Activated CD8-positive, alpha-beta memory T cell treated with anti-CD3 and anti-CD28 coated beads for 36 hours (primary cell): ENCODE results near the gene ABCG4. TPM values are rescaled to one million over a fixed set of nuclear protein-coding genes. Genes with fewer than 3 reads are reported as not detected.
"Not testable (repeated sequence)": the region's sequence is repeated elsewhere in the genome, so short reads cannot be mapped to it uniquely, and the experiment has no call there.

Experiments
- CTCF ChIA-PET: fragments of 350-600 bp; sonication (Branson Sonifier 250); formaldehyde crosslinking; loops from one replicate; lab custom pipeline; 2021; ENCODE audit warnings: antibody characterized with exemption; lab: Charles Lee
- POLR2A ChIA-PET: fragments of 350-600 bp; sonication (Branson Sonifier 250); formaldehyde crosslinking; loops from one replicate; lab custom pipeline; 2021; ENCODE audit warnings: antibody characterized with exemption; lab: Charles Lee
- total RNA-seq, 2 experiments: library from RNA; stranded (reverse); gene quantifications; one replicate each; pipeline ENCODE4 v1.2.3, GENCODE V29; 2021

ABCG4 gene
- total RNA-seq, 2 experiments from 2014 or later = 0.08 TPM; not detected in 1

DNA sequence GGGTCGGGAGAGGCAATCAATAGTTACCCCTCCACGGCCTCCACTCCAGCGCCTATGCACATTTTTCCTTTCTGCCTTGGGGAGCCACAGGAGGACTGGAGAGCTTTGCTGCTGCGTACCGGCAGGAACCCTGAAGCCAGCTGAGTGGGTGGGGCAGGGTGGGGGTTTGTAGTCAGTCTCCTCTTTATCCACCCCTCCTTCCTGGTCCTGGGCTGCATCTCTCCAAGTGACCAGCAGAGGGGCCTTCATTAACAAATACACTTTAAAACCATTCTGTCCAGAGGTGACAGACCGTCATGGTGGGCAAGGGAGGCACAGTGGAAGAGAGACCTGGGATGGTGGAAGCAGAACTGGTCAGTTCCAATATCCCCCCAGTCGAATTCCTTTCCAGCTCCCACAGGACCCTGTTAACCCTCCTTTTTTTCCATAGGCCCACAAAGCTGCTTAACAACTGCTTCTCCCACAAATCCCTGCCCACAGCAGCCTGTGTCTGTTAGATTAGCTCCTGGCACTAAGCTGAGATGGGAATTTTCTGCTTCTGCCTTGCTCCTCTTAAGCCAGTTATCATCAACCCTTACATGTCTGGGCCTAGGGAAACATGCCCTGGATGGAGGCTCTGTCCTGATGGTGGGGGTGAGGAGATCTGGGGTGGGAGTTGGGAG lies 3.9 kb upstream of the ABCG4 start:
- CTCF ChIA-PET = no interaction called here
- POLR2A ChIA-PET = no interaction called here

DNA sequence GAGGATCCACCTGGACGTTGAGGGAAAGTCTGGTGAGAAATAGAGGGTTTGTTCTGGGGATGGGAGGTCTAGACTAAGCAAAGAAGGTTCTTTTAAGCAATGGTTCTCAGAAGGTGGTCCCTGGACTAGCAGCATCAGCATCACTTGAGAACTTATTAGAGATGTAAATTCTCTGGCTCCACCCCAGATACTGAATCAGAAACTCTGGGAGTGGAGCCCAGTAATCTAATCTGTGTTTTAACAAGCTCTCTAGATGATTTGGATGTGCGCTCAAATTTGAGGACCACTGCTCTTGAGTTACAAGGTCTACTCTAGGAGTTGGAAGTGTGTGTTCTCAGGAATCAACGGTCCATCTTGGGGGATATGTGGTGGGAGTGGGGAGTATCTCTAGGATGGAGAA lies 3.3 kb upstream of the ABCG4 start:
- ChIA-PET POLR2A (no interaction called here), CTCF (no interaction called here)

DNA sequence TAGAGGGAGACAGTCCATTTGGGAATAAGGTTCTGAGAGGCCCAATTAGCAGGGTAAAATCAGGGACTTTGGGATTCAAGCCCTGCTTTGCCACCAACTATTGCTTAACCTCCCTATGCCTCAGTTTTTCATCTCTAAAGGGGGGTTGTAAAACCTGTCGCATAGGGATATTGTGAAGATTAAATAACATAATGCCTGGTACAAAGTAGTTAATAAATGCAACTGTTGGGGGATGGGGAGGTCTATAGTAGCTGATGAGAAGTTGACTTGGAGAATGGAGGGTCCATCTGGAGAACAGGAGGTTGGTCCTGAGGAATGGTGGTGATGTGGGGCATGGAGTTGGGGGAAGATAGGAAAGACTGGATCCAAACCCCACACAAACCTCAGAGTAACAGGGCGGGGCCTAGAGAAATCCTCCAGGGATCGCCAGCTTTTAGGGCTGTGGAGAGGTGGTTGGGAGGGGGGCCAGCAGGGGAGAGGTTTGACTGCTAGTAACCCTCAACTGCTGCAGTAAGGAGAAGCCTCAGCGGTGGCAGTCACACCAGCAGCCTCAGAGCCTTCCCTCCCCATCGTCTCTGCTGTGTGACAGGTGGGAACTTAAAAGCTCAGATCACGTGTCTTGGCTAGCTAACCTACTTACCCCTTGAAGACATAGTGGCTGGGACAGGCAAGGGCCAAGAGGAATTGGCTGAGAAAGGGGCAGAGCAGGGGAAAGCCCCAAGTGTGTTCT lies 1.1 kb upstream of the ABCG4 start:
- POLR2A ChIA-PET = no interaction called here

DNA sequence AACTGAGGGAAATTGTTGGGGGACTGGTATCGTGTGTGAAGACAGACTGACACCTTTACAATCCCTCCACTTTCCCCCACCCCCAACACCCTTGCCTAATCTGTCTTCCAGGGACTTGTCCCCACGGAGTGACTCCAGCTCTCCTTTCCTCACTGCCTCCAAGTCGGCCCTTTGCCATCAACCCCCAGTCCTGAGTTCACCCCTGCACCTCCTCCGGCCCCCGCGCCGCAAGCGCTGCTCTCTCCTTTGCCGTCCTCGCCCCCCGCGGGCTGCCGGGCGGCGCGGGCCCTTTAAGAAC lies 183 bp upstream of the ABCG4 start:
- CTCF ChIA-PET = interaction anchor here (1.0 to 1.1 kb wide), 2 partner anchors 13 to 21 kb away, joined by 3 to 5 read pairs; no protein-coding TSS in a partner anchor
- POLR2A ChIA-PET = no interaction called here

More for the DNA sequence above, 1.1 kb upstream of the ABCG4 start:
- CTCF ChIA-PET = interaction anchor here (0.7 kb wide), 2 partner anchors 49 to 115 kb away, joined by 3 read pairs; no protein-coding TSS in a partner anchor

DNA sequence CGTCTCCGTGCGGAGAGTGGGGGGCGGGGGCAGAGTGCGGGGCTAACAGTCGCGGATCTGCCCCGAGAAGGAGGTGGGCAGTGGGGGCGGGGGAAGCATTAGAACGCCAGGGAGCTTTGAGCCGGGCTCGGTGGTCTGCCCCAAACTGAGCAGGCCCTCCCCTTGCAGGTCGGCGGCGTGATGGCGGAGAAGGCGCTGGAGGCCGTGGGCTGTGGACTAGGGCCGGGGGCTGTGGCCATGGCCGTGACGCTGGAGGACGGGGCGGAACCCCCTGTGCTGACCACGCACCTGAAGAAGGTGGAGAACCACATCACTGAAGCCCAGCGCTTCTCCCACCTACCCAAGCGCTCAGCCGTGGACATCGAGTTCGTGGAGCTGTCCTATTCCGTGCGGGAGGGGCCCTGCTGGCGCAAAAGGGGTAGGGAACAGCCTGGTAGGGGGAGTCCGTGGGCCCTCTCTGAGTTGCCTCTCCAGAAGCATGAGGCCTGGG lies 979 bp downstream of the ABCG4 start:
- CTCF ChIA-PET = interaction anchor here (1.1 to 1.3 kb wide), 2 partner anchors 10 kb away, joined by 3 to 5 read pairs; no protein-coding TSS in a partner anchor
- POLR2A ChIA-PET = no interaction called here

DNA sequence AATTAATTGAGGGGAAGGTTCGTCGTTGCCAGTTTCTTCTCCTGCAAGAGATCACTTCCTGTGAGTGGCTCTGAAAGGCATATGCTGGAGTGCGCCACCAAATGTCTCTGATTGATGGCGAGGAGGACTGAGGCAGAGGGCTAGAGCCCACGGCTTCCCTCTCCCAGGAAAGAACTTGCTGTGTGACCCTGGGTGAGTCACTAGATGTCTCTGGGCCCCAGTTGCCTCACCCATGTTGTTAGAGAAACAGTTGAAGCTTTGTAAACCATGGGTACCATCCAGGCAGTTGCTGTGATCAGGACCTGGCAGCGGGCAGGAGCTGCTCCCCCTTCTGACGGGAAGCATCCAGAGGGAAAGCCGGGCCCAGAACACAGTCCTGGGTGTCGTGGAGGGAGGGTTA lies 3.2 kb downstream of the ABCG4 start:
- POLR2A ChIA-PET = no interaction called here
- CTCF ChIA-PET = interaction anchor here (1.0 to 2.2 kb wide), 2 partner anchors 11 to 16 kb away, joined by 3 to 5 read pairs; no protein-coding TSS in a partner anchor

DNA sequence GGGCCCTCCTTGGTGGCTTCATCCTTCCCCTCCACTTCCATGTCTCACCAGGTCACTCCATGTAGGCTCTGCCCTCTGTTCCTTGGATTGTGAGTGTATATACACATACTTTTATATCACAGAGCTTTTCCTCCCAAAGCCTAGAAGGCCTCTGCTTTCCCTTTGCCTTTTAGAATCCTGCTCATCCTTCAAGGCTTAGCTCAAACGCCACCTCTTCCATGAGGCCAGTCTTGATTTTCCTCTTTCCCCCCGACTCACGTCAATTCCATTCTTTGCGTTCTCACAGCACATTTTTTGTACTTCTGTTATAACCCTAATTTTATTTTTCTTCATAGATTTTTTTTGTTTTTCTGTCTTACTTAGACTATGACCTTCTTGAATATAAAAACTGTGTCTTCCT lies 3.8 kb downstream of the ABCG4 start:
- ChIA-PET CTCF (interaction anchor here (0.9 to 2.2 kb wide), 2 partner anchors 12 to 172 kb away, joined by 3 to 5 read pairs; no protein-coding TSS in a partner anchor), POLR2A (no interaction called here)

DNA sequence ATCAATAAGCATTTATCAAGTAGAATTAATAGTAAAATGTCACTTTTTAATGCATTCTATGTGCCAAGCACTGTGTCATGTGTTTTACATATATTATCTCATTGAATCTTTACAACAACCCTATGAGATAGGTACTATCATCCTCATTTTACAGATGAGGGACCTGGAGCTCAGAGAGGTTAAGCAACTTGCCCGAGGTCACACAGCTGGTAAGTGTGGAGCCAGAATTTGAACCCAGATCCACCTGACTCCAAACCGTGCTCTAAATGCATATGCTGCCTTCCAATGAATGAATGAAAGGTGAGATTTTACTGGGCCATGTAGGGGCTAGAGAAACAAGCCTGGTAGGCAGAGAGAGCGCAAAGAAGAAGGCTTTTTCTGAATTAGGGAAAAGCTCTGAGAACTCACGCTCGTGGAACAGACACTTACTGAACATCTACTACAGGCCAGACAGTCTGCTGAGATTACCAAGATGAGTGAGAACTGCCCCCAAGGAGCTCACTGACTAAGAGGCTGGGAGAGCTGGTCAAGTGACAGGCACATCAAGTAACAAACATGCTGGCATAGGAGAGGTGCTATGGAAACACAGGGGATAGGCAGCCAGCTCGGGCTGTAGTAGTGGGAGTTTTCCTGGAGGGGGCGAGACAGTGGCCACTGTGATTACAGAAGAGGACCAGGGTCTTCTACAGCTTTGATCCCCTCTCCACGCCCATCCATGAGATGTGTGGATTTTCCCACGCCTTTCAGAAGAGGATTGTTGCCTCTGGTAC lies 4.4 kb downstream of the ABCG4 start:
- POLR2A ChIA-PET = no interaction called here
- CTCF ChIA-PET = interaction anchor here (0.9 to 2.2 kb wide), 3 partner anchors 13 to 171 kb away, joined by 3 to 5 read pairs (median 4); no protein-coding TSS in a partner anchor

DNA sequence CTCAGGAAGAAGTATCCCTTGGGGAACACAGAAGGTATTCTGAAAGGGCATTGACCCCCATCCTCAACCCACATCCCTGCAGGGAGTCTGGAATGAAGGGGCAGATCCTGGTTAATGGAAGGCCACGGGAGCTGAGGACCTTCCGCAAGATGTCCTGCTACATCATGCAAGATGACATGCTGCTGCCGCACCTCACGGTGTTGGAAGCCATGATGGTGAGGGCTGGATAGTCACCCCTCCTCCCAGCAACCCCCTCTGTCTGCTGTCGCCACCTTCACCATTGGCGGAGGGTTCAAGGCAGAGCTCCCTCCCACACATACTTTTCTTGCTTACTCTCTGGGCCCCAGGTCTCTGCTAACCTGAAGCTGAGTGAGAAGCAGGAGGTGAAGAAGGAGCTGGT lies 5.3 kb downstream of the ABCG4 start:
- CTCF ChIA-PET = interaction anchor here (0.6 to 1.7 kb wide), 2 partner anchors 20 to 184 kb away, joined by 4 read pairs; no protein-coding TSS in a partner anchor
- POLR2A ChIA-PET = no interaction called here

DNA sequence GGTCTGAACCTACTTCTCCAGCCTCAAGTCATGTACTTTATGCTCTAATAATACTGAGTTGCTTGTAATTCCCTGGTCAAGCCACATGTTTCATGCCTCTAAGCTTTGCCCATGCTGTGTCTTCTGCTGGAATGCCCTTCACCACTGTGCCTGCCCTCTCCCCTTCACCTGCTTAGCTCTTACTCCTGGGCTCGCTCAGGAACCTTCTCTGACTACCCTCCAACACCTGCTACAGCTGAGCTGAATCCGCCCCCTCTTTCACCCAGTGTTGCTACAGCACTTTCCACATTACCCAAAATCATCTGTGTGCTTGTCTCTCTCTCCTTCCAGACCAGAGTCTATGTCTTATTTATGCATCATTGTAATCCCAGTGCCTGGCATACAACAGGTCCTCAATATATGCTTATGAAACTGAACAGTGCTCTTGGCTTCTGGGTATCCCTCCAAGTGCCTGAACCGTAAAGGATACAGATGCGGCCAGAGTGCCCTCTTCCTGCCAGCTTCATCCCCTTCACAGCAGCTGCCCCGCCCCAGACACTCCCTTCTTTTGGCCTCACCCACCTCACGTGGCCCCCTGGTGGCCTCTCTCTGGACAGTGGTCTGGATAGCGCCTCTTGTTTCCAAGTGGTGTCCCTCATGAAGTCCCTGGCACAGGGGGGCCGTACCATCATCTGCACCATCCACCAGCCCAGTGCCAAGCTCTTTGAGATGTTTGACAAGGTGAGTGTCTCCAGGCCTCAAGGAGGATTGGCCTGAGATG lies 7.1 kb downstream of the ABCG4 start:
- CTCF ChIA-PET = no interaction called here
- POLR2A ChIA-PET = no interaction called here

DNA sequence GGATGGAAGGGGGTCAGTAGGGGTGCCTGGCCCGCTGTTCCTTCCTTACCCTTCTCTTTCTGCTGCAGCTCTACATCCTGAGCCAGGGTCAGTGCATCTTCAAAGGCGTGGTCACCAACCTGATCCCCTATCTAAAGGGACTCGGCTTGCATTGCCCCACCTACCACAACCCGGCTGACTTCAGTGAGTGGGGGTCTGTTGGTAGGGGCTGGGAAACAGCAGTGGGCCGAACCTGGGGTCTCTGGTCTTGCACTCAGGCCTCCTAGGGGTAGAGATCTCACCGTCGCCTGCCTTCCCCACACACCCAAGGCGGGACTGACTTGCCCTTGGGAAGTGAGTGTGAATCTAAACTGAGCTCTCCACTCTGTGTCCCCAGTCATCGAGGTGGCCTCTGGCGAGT lies 7.6 kb downstream of the ABCG4 start:
- POLR2A ChIA-PET = no interaction called here

DNA sequence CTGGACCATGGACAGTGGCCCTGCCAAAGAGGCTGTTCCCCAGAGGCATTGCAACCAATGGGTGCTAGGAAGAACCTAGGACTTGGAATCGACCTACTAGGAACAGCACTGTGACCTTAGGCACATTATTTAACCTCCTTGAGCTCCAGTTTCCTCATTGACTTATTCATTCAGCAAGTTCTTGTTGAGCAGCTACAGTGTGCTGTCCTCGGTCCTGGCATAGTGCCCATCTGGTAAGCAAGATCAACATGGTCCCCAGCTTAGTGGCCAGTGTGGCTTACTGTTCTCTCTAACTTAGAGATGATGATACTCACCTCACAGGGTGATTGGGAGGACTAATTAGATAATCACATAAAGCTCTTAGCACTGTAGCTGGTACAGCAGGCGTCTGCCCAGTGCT lies 8.2 kb downstream of the ABCG4 start:
- CTCF ChIA-PET = interaction anchor here (1.7 kb wide), 1 partner anchor 166 kb away, joined by 4 read pairs; no protein-coding TSS in a partner anchor
- POLR2A ChIA-PET = no interaction called here

More for the DNA sequence above, 7.6 kb downstream of the ABCG4 start:
- CTCF ChIA-PET = interaction anchor here (1.7 kb wide), 1 partner anchor 166 kb away, joined by 4 read pairs; no protein-coding TSS in a partner anchor

DNA sequence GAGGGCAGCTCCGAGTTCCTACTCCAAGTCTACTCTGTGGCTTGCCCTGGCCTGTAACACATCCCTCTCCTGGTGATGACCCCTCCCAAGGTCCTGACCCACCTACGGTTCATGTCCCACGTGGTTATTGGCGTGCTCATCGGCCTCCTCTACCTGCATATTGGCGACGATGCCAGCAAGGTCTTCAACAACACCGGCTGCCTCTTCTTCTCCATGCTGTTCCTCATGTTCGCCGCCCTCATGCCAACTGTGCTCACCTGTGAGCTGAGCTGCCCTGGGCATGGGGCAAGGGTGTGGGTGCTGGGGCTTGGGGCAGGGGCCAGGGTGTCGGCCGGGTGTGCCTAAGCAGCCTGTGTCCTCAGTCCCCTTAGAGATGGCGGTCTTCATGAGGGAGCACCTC lies 9.6 kb downstream of the ABCG4 start:
- CTCF ChIA-PET = interaction anchor here (1.7 kb wide), 1 partner anchor 164 kb away, joined by 4 read pairs; no protein-coding TSS in a partner anchor
- POLR2A ChIA-PET = no interaction called here

DNA sequence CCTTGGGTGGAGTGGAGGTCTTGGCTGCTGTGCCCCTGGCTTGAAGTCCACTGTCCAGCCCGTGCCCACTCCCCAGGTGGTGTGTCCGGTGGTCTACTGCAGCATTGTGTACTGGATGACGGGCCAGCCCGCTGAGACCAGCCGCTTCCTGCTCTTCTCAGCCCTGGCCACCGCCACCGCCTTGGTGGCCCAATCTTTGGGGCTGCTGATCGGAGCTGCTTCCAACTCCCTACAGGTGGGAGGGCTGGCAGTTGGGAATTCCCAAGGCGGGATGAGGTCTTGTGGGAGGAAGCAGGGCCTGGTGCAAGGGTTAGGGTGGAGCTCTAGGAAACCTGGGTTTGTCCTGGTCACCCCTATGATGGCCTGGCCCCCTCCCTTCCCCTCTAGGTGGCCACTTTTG lies 11.3 kb downstream of the ABCG4 start:
- ChIA-PET POLR2A (no interaction called here), CTCF (interaction anchor here (2.0 kb wide), 1 partner anchor 10 kb away, joined by 5 read pairs; no protein-coding TSS in a partner anchor)

DNA sequence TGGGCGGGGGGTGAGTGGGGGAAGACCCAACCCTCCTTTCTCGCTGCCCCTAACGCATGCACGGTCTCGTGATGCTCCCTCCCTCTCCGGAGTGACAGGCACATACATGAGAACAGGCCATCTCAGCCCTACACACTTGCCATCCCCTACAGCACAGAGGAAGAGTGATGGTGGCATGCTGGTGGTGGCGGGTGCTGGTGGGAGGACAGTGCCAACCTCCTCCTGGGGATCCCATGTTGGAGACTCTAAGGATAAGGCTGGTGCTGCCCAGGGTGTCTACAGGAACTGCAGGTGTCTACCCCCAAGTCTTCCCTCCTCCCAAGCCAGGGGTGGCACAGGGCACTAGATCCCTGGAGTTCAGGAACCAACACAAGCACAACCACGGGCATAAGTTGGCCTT lies 13.0 kb downstream of the ABCG4 start:
- ChIA-PET CTCF (no interaction called here), POLR2A (no interaction called here)

DNA sequence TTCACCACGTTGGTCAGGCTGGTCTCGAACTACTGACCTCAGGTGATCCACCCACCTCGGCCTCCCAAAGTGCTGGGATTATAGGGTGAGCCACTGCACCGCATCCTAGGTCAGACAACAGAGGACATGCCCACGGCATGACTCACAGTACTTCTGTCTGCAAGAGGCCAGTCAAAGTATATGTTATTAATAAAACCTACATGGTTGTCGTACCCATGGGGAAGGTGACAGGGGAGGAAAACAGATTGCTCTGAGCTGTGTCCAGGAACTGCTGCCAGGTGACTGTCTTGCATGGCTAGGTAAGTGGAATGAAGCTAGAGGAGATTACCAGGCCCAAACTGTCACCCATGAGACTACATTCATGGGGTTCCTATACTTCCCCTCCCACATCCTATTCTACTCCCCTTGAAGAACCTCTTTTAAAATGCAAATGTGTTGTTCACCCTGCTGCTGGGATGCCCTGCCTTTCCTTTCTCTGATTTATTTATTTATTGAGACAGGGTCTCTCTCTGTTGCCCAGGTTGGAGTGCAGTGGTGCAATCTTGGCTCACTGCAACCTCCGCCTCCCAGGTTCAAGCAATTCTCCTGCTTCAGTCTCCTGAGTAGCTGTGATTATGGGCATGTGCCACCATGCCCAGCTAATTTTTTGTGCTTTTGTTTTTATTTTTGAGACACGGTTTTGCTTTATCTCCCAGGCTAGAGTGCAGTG lies 17.7 kb downstream of the ABCG4 start:
- CTCF ChIA-PET = interaction anchor here (0.8 to 1.0 kb wide), 2 partner anchors 31 to 32 kb away, joined by 3 to 4 read pairs; no protein-coding TSS in a partner anchor
- POLR2A ChIA-PET = no interaction called here

DNA sequence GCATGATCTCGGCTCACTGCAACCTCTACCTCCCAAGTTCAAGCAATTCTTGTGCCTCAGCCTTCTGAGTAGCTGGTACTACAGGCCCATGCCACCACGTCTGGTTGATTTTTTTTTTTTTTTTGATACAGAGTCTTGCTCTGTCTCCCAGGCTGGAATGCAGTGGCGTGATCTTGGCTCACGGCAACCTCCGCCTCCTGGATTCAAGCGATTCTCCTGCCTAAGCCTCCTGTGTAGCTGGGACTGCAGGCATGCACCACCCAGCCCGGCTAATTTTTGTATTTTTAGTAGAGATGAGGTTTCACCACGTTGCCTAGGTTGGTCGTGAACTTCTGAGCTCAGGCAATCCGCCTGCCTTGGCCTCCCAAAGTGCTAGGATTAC lies 18.2 kb downstream of the ABCG4 start:
- POLR2A ChIA-PET = not testable (repeated sequence)
- CTCF ChIA-PET = interaction anchor here (0.9 to 1.0 kb wide), 2 partner anchors 15 to 30 kb away, joined by 3 to 4 read pairs; no protein-coding TSS in a partner anchor

DNA sequence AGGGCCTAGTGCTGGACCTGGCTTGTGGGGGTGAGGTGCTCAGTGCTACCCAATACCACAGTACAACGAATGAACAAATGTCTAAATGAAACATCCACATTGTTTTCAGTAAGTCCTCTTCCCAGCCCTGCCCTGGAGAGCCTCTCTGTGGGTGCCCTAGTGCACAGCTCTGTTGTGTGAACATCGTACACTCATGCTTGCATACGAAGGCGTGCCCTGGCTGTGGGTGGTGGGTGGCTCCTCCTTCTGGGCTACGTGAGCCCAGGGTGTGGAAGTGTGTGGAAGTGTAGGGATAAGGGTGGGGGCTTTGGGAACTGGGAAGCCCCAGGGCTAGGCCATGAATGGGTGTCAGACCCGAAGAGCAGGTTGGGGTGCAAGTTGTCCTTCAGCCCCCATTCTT lies 19.1 kb downstream of the ABCG4 start:
- CTCF ChIA-PET = interaction anchor here (0.9 kb wide), 1 partner anchor 16 kb away, joined by 3 read pairs; no protein-coding TSS in a partner anchor
- POLR2A ChIA-PET = no interaction called here
